ENCODE data around the gene GALNT2. TPM values are rescaled to one million over a fixed set of nuclear protein-coding genes. Genes with fewer than 3 reads are reported as not detected.
A peak's percentile ranks its signal among the peaks of the same experiment; 100 is the strongest.

Gene GALNT2
- total RNA-seq, 1 donor from 2014 or later: 66.3 TPM

DNA sequence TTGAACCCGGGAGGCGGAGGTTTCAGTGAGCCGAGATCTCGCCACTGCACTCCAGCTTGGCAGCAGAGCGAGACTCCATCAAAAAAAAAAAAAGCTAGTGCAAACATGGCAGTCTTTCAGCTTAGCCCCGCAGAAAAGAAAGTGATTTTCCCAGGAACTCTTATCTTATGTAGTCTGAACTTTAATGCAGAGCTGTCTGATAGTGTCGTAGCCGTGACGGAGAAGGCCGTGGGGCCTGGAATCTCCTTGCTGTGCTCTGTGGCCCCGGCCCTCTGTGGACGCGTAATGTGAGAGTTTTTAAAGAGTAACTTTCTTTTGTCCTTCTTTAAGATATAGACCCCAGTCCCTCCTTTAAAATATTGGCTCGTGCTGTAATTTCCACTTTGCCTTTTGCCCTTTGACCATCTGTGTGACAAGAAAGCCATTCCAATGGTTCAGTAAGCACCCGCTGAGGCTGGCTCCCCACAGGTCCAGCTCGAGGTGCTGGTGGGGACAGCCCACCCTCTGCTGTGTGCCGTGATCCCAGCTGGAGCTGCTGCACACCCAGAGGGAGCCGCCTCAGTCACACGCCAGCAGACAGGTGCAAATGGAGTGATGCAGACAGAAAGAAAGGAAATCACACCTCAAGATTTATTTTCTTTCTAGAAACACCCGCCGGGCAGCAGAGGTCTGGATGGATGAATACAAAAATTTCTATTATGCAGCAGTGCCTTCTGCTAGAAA is 195.1 kb downstream of the GALNT2 start:
- H3K4me3 Mint-ChIP-seq: no peak overlapping the region
- H3K4me1 Mint-ChIP-seq (ENCODE audit: unreplicated experiment): peaks cover 4% of the 10 kb centered on the region
- peaks cover 15% of the 10 kb centered on the region for H3K36me3 Mint-ChIP-seq
- no peaks in the 10 kb centered on the region for H3K27me3 Mint-ChIP-seq
- H3K27ac Mint-ChIP-seq: peak overlapping the region; percentile 35
- peaks cover 9% of the 10 kb centered on the region for H3K9me3 Mint-ChIP-seq
- TF ChIP-seq, protein P1, sequence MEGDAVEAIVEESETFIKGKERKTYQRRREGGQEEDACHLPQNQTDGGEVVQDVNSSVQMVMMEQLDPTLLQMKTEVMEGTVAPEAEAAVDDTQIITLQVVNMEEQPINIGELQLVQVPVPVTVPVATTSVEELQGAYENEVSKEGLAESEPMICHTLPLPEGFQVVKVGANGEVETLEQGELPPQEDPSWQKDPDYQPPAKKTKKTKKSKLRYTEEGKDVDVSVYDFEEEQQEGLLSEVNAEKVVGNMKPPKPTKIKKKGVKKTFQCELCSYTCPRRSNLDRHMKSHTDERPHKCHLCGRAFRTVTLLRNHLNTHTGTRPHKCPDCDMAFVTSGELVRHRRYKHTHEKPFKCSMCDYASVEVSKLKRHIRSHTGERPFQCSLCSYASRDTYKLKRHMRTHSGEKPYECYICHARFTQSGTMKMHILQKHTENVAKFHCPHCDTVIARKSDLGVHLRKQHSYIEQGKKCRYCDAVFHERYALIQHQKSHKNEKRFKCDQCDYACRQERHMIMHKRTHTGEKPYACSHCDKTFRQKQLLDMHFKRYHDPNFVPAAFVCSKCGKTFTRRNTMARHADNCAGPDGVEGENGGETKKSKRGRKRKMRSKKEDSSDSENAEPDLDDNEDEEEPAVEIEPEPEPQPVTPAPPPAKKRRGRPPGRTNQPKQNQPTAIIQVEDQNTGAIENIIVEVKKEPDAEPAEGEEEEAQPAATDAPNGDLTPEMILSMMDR (conservative IDR thresholded peaks at IDR 0.05): no peak
- DNase-seq (ENCODE audit: extremely low spot score, unreplicated experiment): peak; percentile 44

- peaks cover 11% of the 10 kb centered on the region for H3K4me1 Mint-ChIP-seq (ENCODE audit: unreplicated experiment)
- no peak overlapping the region for H3K27ac Mint-ChIP-seq
- peaks cover 10% of the 10 kb centered on the region for H3K36me3 Mint-ChIP-seq
- H3K9me3 Mint-ChIP-seq: peaks cover 5% of the 10 kb centered on the region
- TF ChIP-seq, protein P1 (conservative IDR thresholded peaks at IDR 0.05): no peak
- H3K4me3 Mint-ChIP-seq: no peak overlapping the region
- DNase-seq (ENCODE audit: extremely low spot score, unreplicated experiment): peak; percentile 49
- no peaks in the 10 kb centered on the region for H3K27me3 Mint-ChIP-seq
Observed at GRCh38 chr1:230262867-230263567, 196.0 kb downstream of the GALNT2 start.

DNA sequence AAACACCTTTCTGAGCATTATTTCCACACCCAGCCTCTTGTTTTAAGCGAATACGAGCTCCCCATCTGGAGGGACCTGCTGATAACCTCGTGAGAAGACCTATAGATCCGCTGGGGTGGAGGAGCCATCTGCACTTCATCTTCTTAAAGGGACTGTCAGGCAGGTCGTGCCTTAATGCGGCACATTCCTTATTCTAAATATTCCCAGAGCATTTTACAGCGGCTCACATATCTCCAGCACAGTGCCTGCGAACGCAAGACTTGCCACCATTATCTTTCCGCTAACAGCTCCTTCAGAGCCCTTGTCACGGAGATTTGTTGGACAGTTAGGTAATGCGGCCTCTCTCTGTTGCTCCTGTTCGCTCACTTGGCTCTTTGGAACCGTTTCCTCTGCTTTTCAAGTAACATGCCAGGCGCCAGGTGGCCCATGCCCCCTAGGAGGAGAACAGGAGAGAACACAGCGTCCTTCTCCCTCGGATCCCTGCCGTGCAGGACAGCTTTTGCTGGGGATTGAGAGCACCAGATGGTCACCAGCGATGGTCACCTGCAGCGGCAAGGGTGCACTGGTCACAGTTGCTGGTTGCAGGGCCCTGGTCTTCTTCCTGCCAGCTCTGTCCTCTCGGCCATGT is 196.6 kb downstream of the GALNT2 start:
- peaks cover 14% of the 10 kb centered on the region for H3K4me1 Mint-ChIP-seq (ENCODE audit: unreplicated experiment)
- H3K27ac Mint-ChIP-seq: no peak overlapping the region
- peaks cover 8% of the 10 kb centered on the region for H3K36me3 Mint-ChIP-seq
- no peak for DNase-seq (ENCODE audit: extremely low spot score, unreplicated experiment)
- H3K4me3 Mint-ChIP-seq: no peak overlapping the region
- H3K9me3 Mint-ChIP-seq: peaks cover 5% of the 10 kb centered on the region
- TF ChIP-seq, protein P1 (conservative IDR thresholded peaks at IDR 0.05): no peak
- no peaks in the 10 kb centered on the region for H3K27me3 Mint-ChIP-seq

GRCh38 chr1:230264342-230264741 is 197.3 kb downstream of the GALNT2 start:
- TF ChIP-seq, protein P1 (conservative IDR thresholded peaks at IDR 0.05): no peak
- Mint-ChIP-seq H3K9me3 (peaks cover 2% of the 10 kb centered on the region), H3K27ac (no peak overlapping the region), H3K36me3 (peaks cover 4% of the 10 kb centered on the region), H3K4me3 (no peak overlapping the region), H3K4me1 (ENCODE audit: unreplicated experiment) (peaks cover 12% of the 10 kb centered on the region), H3K27me3 (no peaks in the 10 kb centered on the region)
- no peak for DNase-seq (ENCODE audit: extremely low spot score, unreplicated experiment)

DNA sequence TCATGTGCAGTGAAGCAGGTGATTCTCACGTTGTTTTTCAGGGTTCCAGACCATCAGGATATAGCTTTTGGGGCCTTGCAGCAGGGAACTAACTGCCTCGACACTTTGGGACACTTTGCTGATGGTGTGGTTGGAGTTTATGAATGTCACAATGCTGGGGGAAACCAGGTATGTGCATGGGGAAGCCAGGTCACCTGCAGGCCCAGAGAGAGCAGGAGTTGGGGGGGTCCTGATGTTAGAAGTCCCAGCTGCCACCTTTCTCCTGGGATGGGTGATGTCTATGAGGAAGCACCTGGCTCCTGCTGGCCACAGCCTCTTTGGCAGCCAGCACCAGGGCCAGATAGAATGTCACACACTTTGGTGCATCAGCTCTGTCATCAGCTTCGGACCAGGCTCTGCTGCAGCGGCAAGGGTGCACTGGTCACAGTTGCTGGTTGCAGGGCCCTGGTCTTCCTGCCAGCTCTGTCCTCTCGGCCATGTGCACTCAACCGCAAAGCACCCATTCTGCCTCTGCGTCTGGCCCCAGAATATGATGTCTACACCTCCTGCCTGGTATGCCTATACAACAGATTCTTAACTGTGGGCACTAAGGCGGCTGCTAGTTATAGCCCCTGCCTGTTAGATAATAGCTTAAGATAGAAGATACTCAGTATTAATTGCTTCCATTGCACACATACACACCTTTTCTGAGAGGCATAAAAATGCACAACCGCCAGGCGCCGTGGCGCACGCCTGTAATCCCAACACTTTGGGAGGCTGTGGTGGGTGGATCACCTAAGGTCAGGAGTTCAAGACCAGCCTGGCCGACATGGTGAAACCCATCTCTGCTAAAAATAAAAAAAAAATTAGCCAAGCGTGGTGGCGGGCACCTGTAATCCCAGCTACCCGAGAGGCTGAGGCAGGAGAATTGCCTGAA is 198.4 kb downstream of the GALNT2 start:
- DNase-seq (ENCODE audit: extremely low spot score, unreplicated experiment): no peak
- no peak overlapping the region for H3K27ac Mint-ChIP-seq
- no peaks in the 10 kb centered on the region for H3K27me3 Mint-ChIP-seq
- no peak overlapping the region for H3K4me3 Mint-ChIP-seq
- TF ChIP-seq, protein P1 (conservative IDR thresholded peaks at IDR 0.05): no peak
- H3K9me3 Mint-ChIP-seq: no peaks in the 10 kb centered on the region
- H3K36me3 Mint-ChIP-seq: no peaks in the 10 kb centered on the region
- peaks cover 10% of the 10 kb centered on the region for H3K4me1 Mint-ChIP-seq (ENCODE audit: unreplicated experiment)

Data from type B pancreatic cell (in vitro differentiated cells).